Measurements from ENCODE around the gene ARRB2.

DNA sequence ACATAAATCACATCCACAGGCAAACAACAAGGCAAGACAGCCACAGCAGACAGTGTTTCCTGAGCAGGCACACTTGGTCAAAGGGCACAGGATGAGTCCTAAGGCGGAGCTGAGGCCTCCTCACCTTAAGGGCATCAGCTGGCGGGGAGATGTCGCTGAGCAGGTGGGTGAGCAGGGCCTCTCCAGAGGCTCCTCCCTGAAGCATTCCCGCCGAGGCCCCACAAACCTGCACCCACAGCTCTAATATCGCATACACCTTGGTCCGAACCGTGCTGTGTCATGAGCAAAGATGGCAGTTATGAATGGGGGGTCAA, 35.8 kb upstream of the ARRB2 start:
- TF ChIP-seq, protein P1, sequence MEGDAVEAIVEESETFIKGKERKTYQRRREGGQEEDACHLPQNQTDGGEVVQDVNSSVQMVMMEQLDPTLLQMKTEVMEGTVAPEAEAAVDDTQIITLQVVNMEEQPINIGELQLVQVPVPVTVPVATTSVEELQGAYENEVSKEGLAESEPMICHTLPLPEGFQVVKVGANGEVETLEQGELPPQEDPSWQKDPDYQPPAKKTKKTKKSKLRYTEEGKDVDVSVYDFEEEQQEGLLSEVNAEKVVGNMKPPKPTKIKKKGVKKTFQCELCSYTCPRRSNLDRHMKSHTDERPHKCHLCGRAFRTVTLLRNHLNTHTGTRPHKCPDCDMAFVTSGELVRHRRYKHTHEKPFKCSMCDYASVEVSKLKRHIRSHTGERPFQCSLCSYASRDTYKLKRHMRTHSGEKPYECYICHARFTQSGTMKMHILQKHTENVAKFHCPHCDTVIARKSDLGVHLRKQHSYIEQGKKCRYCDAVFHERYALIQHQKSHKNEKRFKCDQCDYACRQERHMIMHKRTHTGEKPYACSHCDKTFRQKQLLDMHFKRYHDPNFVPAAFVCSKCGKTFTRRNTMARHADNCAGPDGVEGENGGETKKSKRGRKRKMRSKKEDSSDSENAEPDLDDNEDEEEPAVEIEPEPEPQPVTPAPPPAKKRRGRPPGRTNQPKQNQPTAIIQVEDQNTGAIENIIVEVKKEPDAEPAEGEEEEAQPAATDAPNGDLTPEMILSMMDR (IDR thresholded peaks at IDR 0.05) = no peak
- TF ChIP-seq POLR2A (IDR thresholded peaks at IDR 0.05) = no peak

Data from esophagus squamous epithelium (tissue), 4 donors.